ENCODE results near the gene RXFP4. TPM values are rescaled to one million over a fixed set of nuclear protein-coding genes. Genes with fewer than 3 reads are reported as not detected.
A peak's percentile ranks its signal among the peaks of the same experiment; 100 is the strongest.

The RXFP4 gene
- polyA plus RNA-seq, 2 of the 4 experiments (the other 2 are of a cell fraction): 0.06 to 0.12 TPM

GRCh38 chr1:155934936-155935590 is 6.4 kb upstream of the RXFP4 start:
- no peak for FAIRE-seq
- POLR2A ChIA-PET: interaction anchor here (0.7 to 1.9 kb wide), 15 partner anchors 8 to 326 kb away, joined by 3 to 10 read pairs (median 4); partner anchors contain the start of genes ARHGEF2 and SYT11

GRCh38 chr1:155938220-155938627 is 3.2 kb upstream of the RXFP4 start:
- no peak overlapping the region for H3K4me3 ChIP-seq
- peak overlapping the region in 1 of 2 experiments; percentile 56; a peak in 2 of 6 replicates for H3K27ac ChIP-seq
- no peak overlapping the region for H3K4me2 ChIP-seq
- 0% methylated on average over 1 of the region's 1 CpG for WGBS (ENCODE audit: missing lambda C conversion rate)
- DNase-seq (ENCODE audit: low read depth in 1 of 2, low spot score in 1 of 2): peak; percentile 75 to 81
- CTCF ChIA-PET: interaction anchor here (0.6 to 10.8 kb wide), 43 partner anchors 12 to 310 kb away, joined by 3 to 423 read pairs (median 4); partner anchors contain the start of genes ARHGEF2, LAMTOR2, PAQR6 and RAB25
- H3K9me3 ChIP-seq: no peaks in the 10 kb centered on the region
- no peak for FAIRE-seq
- peaks cover 38% of the 10 kb centered on the region for H3K4me1 ChIP-seq
- POLR2A ChIA-PET: interaction anchor here (0.6 to 1.2 kb wide), 2 partner anchors 46 to 67 kb away, joined by 3 read pairs; no protein-coding TSS in a partner anchor
- ATAC-seq: peak; percentile 45 to 53
- TF ChIP-seq KDM1A (IDR thresholded peaks at IDR 0.05; ENCODE audit: low read depth) (no peak), RARB (CRISPR knock-in tag; IDR thresholded peaks at IDR 0.05) (no peak), CTCF (IDR thresholded peaks at IDR 0.05) (peak; percentile 94), KDM5A (IDR thresholded peaks at IDR 0.05) (no peak), HOXB13 (CRISPR knock-in tag; IDR thresholded peaks at IDR 0.05; ENCODE audit: low read depth) (no peak), HOXA7 (CRISPR knock-in tag; IDR thresholded peaks at IDR 0.05) (no peak), PHF8 (IDR thresholded peaks at IDR 0.05; ENCODE audit: borderline replicate concordance, low read depth) (no peak), SMC3 (IDR thresholded peaks at IDR 0.05) (peak; percentile 95), PBX3 (IDR thresholded peaks at IDR 0.05) (no peak), RFX5 (IDR thresholded peaks at IDR 0.05) (no peak), FOSB (CRISPR knock-in tag; IDR thresholded peaks at IDR 0.05) (0 out of 2 replicates have a peak, but pooled peaks have one; percentile 31), MAX (IDR thresholded peaks at IDR 0.05) (no peak), ZFP36 (IDR thresholded peaks at IDR 0.05; ENCODE audit: borderline replicate concordance, partially characterized antibody) (no peak), CBX2 (IDR thresholded peaks at IDR 0.05; ENCODE audit: borderline replicate concordance, low read depth) (no peak), ESRRA (IDR thresholded peaks at IDR 0.05; ENCODE audit: borderline replicate concordance, low read length) (no peak), EHF (CRISPR knock-in tag; IDR thresholded peaks at IDR 0.05) (no peak), MAZ (IDR thresholded peaks at IDR 0.05; ENCODE audit: borderline replicate concordance, low read depth, low read length) (no peak)

More at GRCh38 chr1:155934936-155935590, 6.4 kb upstream of the RXFP4 start:
- DNase-seq (ENCODE audit: low read depth in 1 of 2, low spot score in 1 of 2) (no peak), ATAC-seq (no peak)
- Histone ChIP-seq H3K9me3 (no peaks in the 10 kb centered on the region), H3K4me1 (peaks cover 37% of the 10 kb centered on the region), H3K4me2 (peak overlapping the region; percentile 85), H3K27ac (peak overlapping the region; percentile 91 to 94), H3K4me3 (peak overlapping the region; percentile 81)
- 91% methylated on average over 24 of the region's 24 CpGs for WGBS (ENCODE audit: missing lambda C conversion rate)
- CTCF ChIA-PET: interaction anchor here (0.7 to 3.4 kb wide), 8 partner anchors 16 to 290 kb away, joined by 3 to 21 read pairs (median 5); no protein-coding TSS in a partner anchor
- no peak for TF ChIP-seq HDAC2 (IDR thresholded peaks at IDR 0.05)
- TF ChIP-seq MAZ (IDR thresholded peaks at IDR 0.05; ENCODE audit: borderline replicate concordance, low read depth, low read length): no peak
- no peak for TF ChIP-seq MAX (IDR thresholded peaks at IDR 0.05)
- TF ChIP-seq HES2 (IDR thresholded peaks at IDR 0.05): no peak
- TF ChIP-seq EHF (CRISPR knock-in tag; IDR thresholded peaks at IDR 0.05): no peak
- TF ChIP-seq MYC (IDR thresholded peaks at IDR 0.05; ENCODE audit: borderline replicate concordance, low read length): no peak
- no peak for TF ChIP-seq ELK1 (IDR thresholded peaks at IDR 0.05; ENCODE audit: low read depth, low read length)
- TF ChIP-seq CBX8 (IDR thresholded peaks at IDR 0.05): no peak
- no peak for TF ChIP-seq HEYL (CRISPR knock-in tag; IDR thresholded peaks at IDR 0.05)
- TF ChIP-seq ZSCAN20 (CRISPR knock-in tag; IDR thresholded peaks at IDR 0.05): no peak
- no peak for TF ChIP-seq EP300 (IDR thresholded peaks at IDR 0.05)
- no peak for TF ChIP-seq RNF2 (IDR thresholded peaks at IDR 0.05; ENCODE audit: borderline replicate concordance, low read depth)
- no peak for TF ChIP-seq HMGXB4 (CRISPR knock-in tag; IDR thresholded peaks at IDR 0.05; ENCODE audit: borderline replicate concordance)
- TF ChIP-seq POLR2AphosphoS2 (conservative IDR thresholded peaks at IDR 0.05; ENCODE audit: low read length): no peak
- no peak for TF ChIP-seq NR3C1 (IDR thresholded peaks at IDR 0.05)
- TF ChIP-seq GATA3 (IDR thresholded peaks at IDR 0.05; ENCODE audit: borderline replicate concordance): no peak
- no peak for TF ChIP-seq NFE2L2 (conservative IDR thresholded peaks at IDR 0.05; ENCODE audit: low read length)
- no peak for TF ChIP-seq CHD2 (IDR thresholded peaks at IDR 0.05; ENCODE audit: low read length, partially characterized antibody)
